Gastrocnemius medialis (tissue), 4 donors: ENCODE measurements around the gene CLPSL1. TPM values are rescaled to one million over a fixed set of nuclear protein-coding genes. Genes with fewer than 3 reads are reported as not detected.

Experiments used
- ATAC-seq, 2 donors: fragments of 150-250 bp; one replicate each; pipeline ENCODE4 v1.9.1; 2016
- DNase-seq, 2 donors: peaks; one replicate each; pipeline ENCODE4 v3.0.0-alpha.2; 2019
- H3K27ac ChIP-seq, 4 donors: fragments of 200-600 bp; sonication (generic); 1 replicate in 1 of 4; 2 replicates in 3 of 4; pipeline ENCODE4 v1.5.1; 2016 to 2018; ENCODE audit warnings: mild to moderate bottlenecking in 2 of 4, moderate library complexity in 1 of 4
- H3K27me3 ChIP-seq, 3 donors: fragments of 200-600 bp; sonication (generic) in 2 of 3; 1 replicate in 1 of 3; 2 replicates in 2 of 3; pipeline versions ENCODE4 v1.5.1 to v1.6.0; 2016 to 2019; ENCODE audit warnings: mild to moderate bottlenecking in 1 of 3, moderate library complexity in 1 of 3
- H3K36me3 ChIP-seq, 2 donors: fragments of 200-600 bp; sonication (generic) in 1 of 2; one replicate each; pipeline ENCODE4 v1.5.1; 2017 to 2018
- H3K4me1 ChIP-seq, 2 donors: fragments of 200-600 bp; sonication (generic) in 1 of 2; one replicate each; pipeline ENCODE4 v1.5.1; 2016 to 2017; ENCODE audit warnings: mild to moderate bottlenecking in 2 of 2
- H3K4me3 ChIP-seq, 4 donors: fragments of 200-600 bp; sonication (generic) in 3 of 4; 1 replicate in 1 of 4; 2 replicates in 3 of 4; pipeline ENCODE4 v1.5.1; 2016 to 2019; ENCODE audit warnings: mild to moderate bottlenecking in 2 of 4
- H3K9me3 ChIP-seq, 3 donors: fragments of 200-600 bp; sonication (generic) in 2 of 3; 1 replicate in 1 of 3; 2 replicates in 2 of 3; pipeline ENCODE4 v1.5.1; 2016 to 2019
- CTCF ChIP-seq, 5 experiments: fragments of 450-650 bp in 3 of 5; fragments of 200-600 bp in 2 of 5; sonication (generic) in 2 of 5; IDR thresholded peaks in 4 of 5; conservative IDR thresholded peaks in 1 of 5; 1 replicate in 4 of 5; 2 replicates in 1 of 5; pipeline ENCODE4 v1.5.1; 2016 to 2019; ENCODE audit warnings: antibody characterized with exemption in 5 of 5, mild to moderate bottlenecking in 3 of 5, moderate library complexity in 3 of 5
- POLR2A ChIP-seq, 2 donors: fragments of 450-650 bp; IDR thresholded peaks; one replicate each; pipeline ENCODE4 v1.6.1; 2017; ENCODE audit warnings: antibody characterized with exemption in 2 of 2, mild to moderate bottlenecking in 2 of 2, moderate library complexity in 2 of 2
- in situ Hi-C, 4 donors: fragments of 200-750 bp; cut with MboI; loops; one replicate each; pipeline versions ENCODE4 v1.15.0 to v1.8.0; 2017; ENCODE audit warnings: low sequenced_read_pairs in 4 of 4
- intact Hi-C: fragments of 100-400 bp; cut with DNase I; formaldehyde crosslinking; loops from one replicate; pipeline ENCODE4 v1.15.1; 2023; ENCODE audit warnings: low total_unique reads
- total RNA-seq, 4 donors: library from RNA; depleted of rRNA; stranded (reverse); fragments of >200 nt; gene quantifications; one replicate each; pipeline versions ENCODE4 v1.1.0 to v1.2.3, GENCODE V29; 2016

The CLPSL1 gene
- total RNA-seq, 4 donors from 2014 or later, result not detected

GRCh38 chr6:35824552-35825192 is 43.9 kb downstream of the CLPSL1 start:
- no peak for ATAC-seq
- no peaks in the 10 kb centered on the region for H3K36me3 ChIP-seq
- no peak for DNase-seq
- in situ Hi-C loops, result no loop called here
- H3K4me3 ChIP-seq, result no peak overlapping the region
- TF ChIP-seq CTCF (IDR thresholded peaks at IDR 0.05 in 4 of 5, conservative IDR thresholded peaks at IDR 0.05 in 1 of 5) (no peak), POLR2A (IDR thresholded peaks at IDR 0.05) (no peak)
- H3K4me1 ChIP-seq, result no peaks in the 10 kb centered on the region
- no peaks in the 10 kb centered on the region for H3K27me3 ChIP-seq
- intact Hi-C loops, result no loop called here
- H3K27ac ChIP-seq, result no peak overlapping the region
- no peaks in the 10 kb centered on the region for H3K9me3 ChIP-seq

- in situ Hi-C loops (no loop called here), intact Hi-C loops (no loop called here)
- ATAC-seq (no peak), DNase-seq (no peak)
- H3K4me3 ChIP-seq, result no peak overlapping the region
- no peak overlapping the region for H3K27ac ChIP-seq
- TF ChIP-seq POLR2A (IDR thresholded peaks at IDR 0.05), result no peak
- TF ChIP-seq CTCF (IDR thresholded peaks at IDR 0.05 in 4 of 5, conservative IDR thresholded peaks at IDR 0.05 in 1 of 5), result no peak
- H3K4me1 ChIP-seq, result no peaks in the 10 kb centered on the region
- H3K27me3 ChIP-seq, result no peaks in the 10 kb centered on the region
- H3K9me3 ChIP-seq, result no peaks in the 10 kb centered on the region
- peaks cover 0 to 3% of the 10 kb centered on the region in 2 donors for H3K36me3 ChIP-seq
Measured at GRCh38 chr6:35829306-35829705, 48.5 kb downstream of the CLPSL1 start.

GRCh38 chr6:35831257-35832007 is 50.6 kb downstream of the CLPSL1 start:
- DNase-seq (no peak), ATAC-seq (no peak)
- Histone ChIP-seq H3K27me3 (no peaks in the 10 kb centered on the region), H3K36me3 (peaks cover 0 to 18% of the 10 kb centered on the region in 2 donors), H3K4me3 (no peak overlapping the region), H3K4me1 (no peaks in the 10 kb centered on the region), H3K27ac (no peak overlapping the region), H3K9me3 (no peaks in the 10 kb centered on the region)
- TF ChIP-seq CTCF (IDR thresholded peaks at IDR 0.05 in 4 of 5, conservative IDR thresholded peaks at IDR 0.05 in 1 of 5) (no peak), POLR2A (IDR thresholded peaks at IDR 0.05) (no peak)
- intact Hi-C loops (no loop called here), in situ Hi-C loops (no loop called here)

GRCh38 chr6:35833536-35833935 is 52.7 kb downstream of the CLPSL1 start:
- no peaks in the 10 kb centered on the region for H3K4me1 ChIP-seq
- H3K4me3 ChIP-seq, result no peak overlapping the region
- ATAC-seq (no peak), DNase-seq (no peak)
- no peak for TF ChIP-seq CTCF (IDR thresholded peaks at IDR 0.05 in 4 of 5, conservative IDR thresholded peaks at IDR 0.05 in 1 of 5)
- no peak for TF ChIP-seq POLR2A (IDR thresholded peaks at IDR 0.05)
- peaks cover 0 to 33% of the 10 kb centered on the region in 2 donors for H3K36me3 ChIP-seq
- no peaks in the 10 kb centered on the region for H3K27me3 ChIP-seq
- intact Hi-C loops (no loop called here), in situ Hi-C loops (no loop called here)
- H3K27ac ChIP-seq, result no peak overlapping the region
- H3K9me3 ChIP-seq, result no peaks in the 10 kb centered on the region

Other genes starting within 250 kb of the CLPSL1 start
- gene FKBP5, start 92.1 kb upstream of the CLPSL1 start, total RNA-seq, result 1,000 to 10,000 TPM in 2 of 4 donors, 100 to 1,000 TPM in 2; 665 to 1,753 (median 1,205) TPM
- gene ARMC12, start 44.0 kb upstream of the CLPSL1 start, total RNA-seq, result 1 to 10 TPM in 1 of 4 donors, not detected in 3; 6.2 TPM
- not detected for gene CLPSL2, start 4.4 kb upstream of the CLPSL1 start, total RNA-seq
- gene CLPS, start 16.3 kb downstream of the CLPSL1 start, total RNA-seq, result not detected
- not detected for gene LHFPL5, start 24.3 kb downstream of the CLPSL1 start, total RNA-seq
- 100 to 1,000 TPM in 1 of 4 donors, 10 to 100 TPM in 3; 38.2 to 104 (median 56.7) TPM for gene SRPK1, start 140.1 kb downstream of the CLPSL1 start, total RNA-seq
- under 1 TPM in 1 of 4 donors, not detected in 3; 0.11 TPM for gene SLC26A8, start 243.6 kb downstream of the CLPSL1 start, total RNA-seq
- 10 to 100 TPM; 37.6 to 42.4 (median 40.2) TPM for gene MAPK14, start 246.8 kb downstream of the CLPSL1 start, total RNA-seq